Lower leg skin (tissue), 4 donors: ENCODE data around the gene S100P. TPM values are rescaled to one million over a fixed set of nuclear protein-coding genes. Genes with fewer than 3 reads are reported as not detected.
"Not testable (repeated sequence)": the region's sequence is repeated elsewhere in the genome, so short reads cannot be mapped to it uniquely, and the experiment has no call there.

Experiments
- DNase-seq, 2 donors: peaks; one replicate each; pipeline ENCODE4 v3.0.0-alpha.2; 2019; ENCODE audit warnings: low spot score in 2 of 2
- H3K4me3 ChIP-seq: fragments of 200-600 bp; sonication (generic); 2 replicates; pipeline ENCODE4 v1.5.1; 2017; ENCODE audit warnings: mild to moderate bottlenecking, low read depth; ENCODE audit not compliant: poor library complexity, severe bottlenecking
- POLR2A ChIP-seq, 2 donors: fragments of 450-650 bp; IDR thresholded peaks; one replicate each; pipeline ENCODE4 v1.6.1; 2016 to 2017; ENCODE audit warnings: antibody characterized with exemption in 2 of 2, mild to moderate bottlenecking in 1 of 2, moderate library complexity in 1 of 2
- WGBS, 2 donors: methylation state at CpG; one replicate each; pipeline ENCODE4 v1.1.5; 2018; 5-methylcytosine and 5-hydroxymethylcytosine counted together
- intact Hi-C: fragments of 100-400 bp; cut with DNase I; formaldehyde crosslinking; loops from one replicate; pipeline ENCODE4 v1.15.0; 2023; ENCODE audit warnings: low total_unique reads
- total RNA-seq, 4 donors: library from RNA; depleted of rRNA; stranded (reverse); fragments of >200 nt; gene quantifications; one replicate each; pipeline ENCODE4 v1.1.0, GENCODE V29; 2016
- TF ChIP-seq, protein P1 (sequence below), 3 donors: fragments of 450-650 bp; IDR thresholded peaks; one replicate each; pipeline ENCODE4 v1.5.1; 2016; ENCODE audit warnings: antibody characterized with exemption in 3 of 3, mild to moderate bottlenecking in 3 of 3, moderate library complexity in 2 of 3

Gene S100P
- 10 to 100 TPM in 3 of 4 donors, 1 to 10 TPM in 1; 5.3 to 43.7 (median 15.7) TPM for total RNA-seq

DNA sequence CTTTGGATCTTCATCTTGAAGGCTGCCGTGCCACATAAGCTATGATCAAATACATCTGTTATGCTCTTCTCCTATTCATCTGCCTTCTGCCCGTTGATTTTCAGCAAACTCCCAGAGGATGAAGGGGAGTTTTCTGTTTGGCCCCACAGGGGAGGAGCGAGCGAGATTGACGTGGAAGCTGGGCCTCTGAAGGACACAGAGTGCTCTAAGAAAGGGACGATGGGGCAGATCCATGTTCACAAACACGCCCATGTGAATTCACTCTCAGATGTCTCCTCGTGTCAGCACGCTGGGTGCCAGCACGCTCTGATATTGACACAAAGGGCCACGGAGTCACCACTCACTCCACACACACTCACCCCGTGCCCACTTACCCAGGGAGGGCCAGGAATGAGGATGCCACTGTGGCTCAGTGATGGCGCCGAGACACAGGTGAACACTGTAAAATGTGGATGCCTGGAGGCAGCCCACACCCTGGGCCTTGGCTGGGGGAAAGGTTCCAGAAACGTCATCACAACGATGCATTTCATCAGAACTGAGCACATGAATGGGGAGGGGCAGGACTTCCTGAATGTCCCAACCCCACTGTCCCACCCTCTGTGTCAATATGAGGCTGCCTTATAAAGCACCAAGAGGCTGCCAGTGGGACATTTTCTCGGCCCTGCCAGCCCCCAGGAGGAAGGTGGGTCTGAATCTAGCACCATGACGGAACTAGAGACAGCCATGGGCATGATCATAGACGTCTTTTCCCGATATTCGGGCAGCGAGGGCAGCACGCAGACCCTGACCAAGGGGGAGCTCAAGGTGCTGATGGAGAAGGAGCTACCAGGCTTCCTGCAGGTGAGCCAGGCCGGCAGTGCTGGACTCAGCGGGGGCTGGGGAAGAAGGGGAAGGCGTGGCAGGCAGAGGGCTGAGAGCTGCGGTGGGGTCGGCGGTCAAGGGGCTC lies at the start of gene S100P:
S100P (plus strand) TSS at position 648 of the 946 bp plus-strand sequence; CDS start at position 703, 55 bp downstream.
- H3K4me3 ChIP-seq = no peak within 1 kb of the TSS
- WGBS, 2 donors = 74 to 76% methylated on average over 29 of the region's 29 CpGs
- no peak for TF ChIP-seq POLR2A (IDR thresholded peaks at IDR 0.05)
- intact Hi-C loops = no loop called here
- no peak for DNase-seq

DNA sequence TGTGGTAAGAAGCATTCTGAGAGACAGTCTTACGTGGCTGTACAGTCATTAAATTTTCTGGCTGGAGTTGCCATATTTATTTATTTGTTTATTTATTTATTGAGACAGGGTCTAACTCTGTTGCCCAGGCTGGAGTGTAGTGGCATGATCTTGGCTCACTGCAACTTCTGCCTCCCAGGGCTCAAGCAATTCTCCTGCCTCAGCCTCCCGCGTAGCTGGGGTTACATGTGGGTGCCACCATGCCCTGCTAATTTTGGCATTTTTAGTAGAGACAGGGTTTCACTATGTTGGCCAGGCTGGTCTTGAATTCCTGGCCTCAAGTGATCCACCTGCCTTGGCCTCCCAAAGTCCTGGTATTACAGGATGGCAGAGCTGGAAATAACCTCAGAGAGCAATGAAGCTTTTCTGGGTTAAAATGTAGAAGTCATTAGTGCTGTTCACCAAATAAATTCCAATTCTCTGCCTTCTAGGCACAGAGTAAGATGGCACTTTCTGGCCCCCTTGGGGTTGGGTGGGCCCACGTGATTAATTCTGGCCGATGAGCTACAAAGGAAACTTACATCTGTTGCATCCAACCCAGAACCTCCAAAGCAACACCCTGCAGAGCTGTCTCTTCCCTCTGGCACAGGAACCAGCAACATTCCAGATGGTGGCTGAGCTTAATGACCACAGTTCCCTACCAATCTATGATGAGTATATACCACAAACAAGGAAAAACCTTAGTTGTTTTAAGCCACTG lies 48.7 kb upstream of the S100P start:
- H3K4me3 ChIP-seq = no peak overlapping the region
- no peak for TF ChIP-seq POLR2A (IDR thresholded peaks at IDR 0.05)
- TF ChIP-seq, protein P1, sequence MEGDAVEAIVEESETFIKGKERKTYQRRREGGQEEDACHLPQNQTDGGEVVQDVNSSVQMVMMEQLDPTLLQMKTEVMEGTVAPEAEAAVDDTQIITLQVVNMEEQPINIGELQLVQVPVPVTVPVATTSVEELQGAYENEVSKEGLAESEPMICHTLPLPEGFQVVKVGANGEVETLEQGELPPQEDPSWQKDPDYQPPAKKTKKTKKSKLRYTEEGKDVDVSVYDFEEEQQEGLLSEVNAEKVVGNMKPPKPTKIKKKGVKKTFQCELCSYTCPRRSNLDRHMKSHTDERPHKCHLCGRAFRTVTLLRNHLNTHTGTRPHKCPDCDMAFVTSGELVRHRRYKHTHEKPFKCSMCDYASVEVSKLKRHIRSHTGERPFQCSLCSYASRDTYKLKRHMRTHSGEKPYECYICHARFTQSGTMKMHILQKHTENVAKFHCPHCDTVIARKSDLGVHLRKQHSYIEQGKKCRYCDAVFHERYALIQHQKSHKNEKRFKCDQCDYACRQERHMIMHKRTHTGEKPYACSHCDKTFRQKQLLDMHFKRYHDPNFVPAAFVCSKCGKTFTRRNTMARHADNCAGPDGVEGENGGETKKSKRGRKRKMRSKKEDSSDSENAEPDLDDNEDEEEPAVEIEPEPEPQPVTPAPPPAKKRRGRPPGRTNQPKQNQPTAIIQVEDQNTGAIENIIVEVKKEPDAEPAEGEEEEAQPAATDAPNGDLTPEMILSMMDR (IDR thresholded peaks at IDR 0.05) = no peak
- peak in 1 of 2 donors; percentile 59 for DNase-seq
- intact Hi-C loops = no loop called here
- 70 to 74% methylated on average over 5 of the region's 5 CpGs for WGBS, 2 donors

DNA sequence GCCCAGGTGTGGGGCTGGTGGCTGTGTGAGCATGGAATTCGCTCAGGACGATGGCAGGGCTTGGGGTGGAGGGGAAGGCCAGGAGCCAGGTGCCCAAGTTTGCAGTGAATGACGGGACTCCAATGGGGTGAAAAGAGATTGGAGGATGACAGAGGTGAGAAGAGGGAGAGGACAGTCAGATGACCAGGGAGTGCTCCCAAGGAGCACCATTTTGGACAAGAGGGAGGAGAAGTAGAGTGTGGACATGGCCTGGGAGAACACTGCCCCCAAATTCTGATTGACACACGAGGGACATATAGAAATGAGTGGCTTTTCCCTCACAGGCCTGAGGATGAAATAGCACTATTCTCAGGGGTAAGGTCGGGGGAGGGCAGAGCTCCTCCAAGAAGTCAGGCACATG lies 46.5 kb upstream of the S100P start:
- DNase-seq = no peak
- WGBS, 2 donors = 84 to 88% methylated on average over 5 of the region's 5 CpGs
- intact Hi-C loops = no loop called here
- TF ChIP-seq POLR2A (IDR thresholded peaks at IDR 0.05) = no peak
- TF ChIP-seq, protein P1 (IDR thresholded peaks at IDR 0.05) = no peak
- no peak overlapping the region for H3K4me3 ChIP-seq

DNA sequence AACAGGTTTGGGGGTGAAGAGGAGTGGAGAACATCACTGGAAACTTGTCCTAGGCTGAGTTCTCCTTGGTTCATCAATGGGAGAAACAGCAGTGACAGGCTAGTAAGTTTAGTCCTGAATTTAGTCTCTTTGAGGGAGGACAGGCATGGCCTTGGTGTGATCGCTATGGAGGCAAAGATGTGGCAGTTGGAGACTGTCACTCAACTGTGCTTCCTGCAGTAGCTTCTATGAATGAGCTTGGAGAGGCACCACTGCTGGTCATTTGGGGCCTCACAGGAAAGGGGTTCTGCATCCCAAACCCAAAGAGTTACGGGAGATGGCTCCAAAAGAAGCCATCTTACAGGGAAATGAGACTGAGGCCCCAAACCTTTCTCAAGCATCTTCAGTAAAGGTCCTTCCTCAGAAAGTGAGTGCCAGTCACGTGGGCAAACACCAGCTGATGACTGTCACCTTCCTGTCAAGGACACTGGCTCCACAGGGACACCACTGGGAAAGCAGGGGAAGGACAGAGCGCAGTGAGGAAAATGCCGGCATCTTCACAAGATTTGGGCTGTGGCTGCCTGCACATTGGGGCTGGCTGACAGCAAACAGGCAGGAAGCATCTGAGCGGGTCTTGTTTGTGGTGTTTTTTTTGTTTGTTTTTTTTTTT lies 46.0 kb upstream of the S100P start:
- intact Hi-C loops = no loop called here
- no peak for TF ChIP-seq POLR2A (IDR thresholded peaks at IDR 0.05)
- TF ChIP-seq, protein P1 (IDR thresholded peaks at IDR 0.05) = no peak
- H3K4me3 ChIP-seq = no peak overlapping the region
- WGBS, 2 donors = 68 to 71% methylated on average over 6 of the region's 6 CpGs
- DNase-seq = no peak

DNA sequence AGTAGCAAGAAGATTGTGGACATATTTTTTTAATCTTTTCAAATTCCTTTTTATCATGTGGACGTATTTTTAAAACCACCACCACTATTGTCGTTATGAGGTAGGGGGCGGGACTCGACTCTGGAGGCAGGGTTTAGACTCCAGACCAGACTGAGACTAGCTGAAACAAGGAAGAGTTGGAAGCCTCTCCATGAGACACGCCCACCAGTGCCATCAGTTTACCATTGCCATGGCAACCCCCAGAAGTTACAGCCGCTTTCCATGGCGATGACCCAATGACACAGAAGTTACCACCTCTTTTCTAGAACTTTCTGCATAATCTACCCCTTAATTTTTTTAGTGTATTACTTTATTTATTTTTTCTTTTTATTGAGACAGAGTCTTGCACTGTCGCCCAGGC lies 44.5 kb upstream of the S100P start:
- TF ChIP-seq, protein P1 (IDR thresholded peaks at IDR 0.05) = no peak
- TF ChIP-seq POLR2A (IDR thresholded peaks at IDR 0.05) = no peak
- intact Hi-C loops = no loop called here
- DNase-seq = peak in 1 of 2 donors; percentile 15
- WGBS, 2 donors = 89% methylated on average over 8 of the region's 8 CpGs
- no peak overlapping the region for H3K4me3 ChIP-seq

DNA sequence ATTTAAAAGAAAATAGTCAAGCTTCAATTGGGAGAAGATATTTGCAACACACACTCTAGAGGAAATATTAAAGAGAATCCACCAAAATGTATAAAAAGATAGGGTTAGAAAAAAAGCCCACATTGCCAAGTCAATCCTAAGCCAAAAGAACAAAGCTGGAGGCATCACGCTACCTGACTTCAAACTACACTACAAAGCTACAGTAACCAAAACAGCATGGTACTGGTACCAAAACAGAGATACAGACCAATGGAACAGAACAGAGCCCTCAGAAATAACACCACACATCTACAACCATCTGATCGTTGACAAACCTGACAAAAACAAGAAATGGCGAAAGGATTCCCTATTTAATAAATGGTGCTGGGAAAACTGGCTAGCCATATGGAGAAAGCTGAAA lies 39.5 kb upstream of the S100P start:
- WGBS, 2 donors = 77 to 86% methylated on average over 3 of the region's 3 CpGs
- H3K4me3 ChIP-seq, DNase-seq, intact Hi-C loops: not testable (repeated sequence)

DNA sequence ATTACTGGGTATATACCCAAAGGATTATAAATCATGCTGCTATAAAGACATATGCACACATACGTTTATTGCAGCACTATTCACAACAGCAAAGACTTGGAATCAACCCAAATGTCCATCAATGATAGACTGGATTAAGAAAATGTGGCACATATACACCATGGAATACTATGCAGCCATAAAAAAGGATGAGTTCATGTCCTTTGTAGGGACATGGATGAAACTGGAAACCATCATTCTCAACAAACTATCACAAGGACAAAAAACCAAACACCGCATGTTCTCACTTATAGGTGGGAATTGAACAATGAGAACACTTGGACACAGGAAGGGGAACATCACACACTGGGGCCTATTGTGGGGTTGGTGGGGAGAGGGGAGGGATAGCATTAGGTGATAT lies 38.4 kb upstream of the S100P start:
- 70% methylated on average over 2 of the region's 2 CpGs for WGBS, 2 donors
- intact Hi-C loops, H3K4me3 ChIP-seq, DNase-seq: not testable (repeated sequence)
